ENCODE measurements around the gene CEP72.
A peak's percentile ranks its signal among the peaks of the same experiment; 100 is the strongest.
"Not testable (repeated sequence)": the region's sequence is repeated elsewhere in the genome, so short reads cannot be mapped to it uniquely, and the experiment has no call there.

CEP72 gene

GRCh38 chr5:684751-685216 is 72.6 kb downstream of the CEP72 start:
- no peak for DNase-seq (ENCODE audit: low spot score)

- DNase-seq (ENCODE audit: low spot score): no peak
Observed at GRCh38 chr5:685262-686171, 73.4 kb downstream of the CEP72 start.

DNA sequence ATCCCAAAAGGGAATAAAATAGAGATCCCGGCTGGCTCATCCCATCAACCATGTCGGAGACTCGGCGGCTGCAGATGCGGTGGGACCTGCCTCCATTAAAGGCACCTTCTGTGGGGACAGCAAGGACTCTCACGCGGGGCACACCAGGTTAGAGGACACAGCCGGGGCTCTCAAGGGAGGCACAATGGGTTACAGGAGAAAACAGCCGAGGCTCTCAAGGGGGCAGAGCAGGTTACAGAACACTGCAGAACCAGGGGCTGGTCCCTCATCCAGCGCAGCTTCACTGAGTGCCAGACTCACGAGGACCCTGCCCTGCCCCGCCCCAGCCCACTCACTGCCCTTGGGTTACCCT is 74.0 kb downstream of the CEP72 start:
- not testable (repeated sequence) for DNase-seq (ENCODE audit: low spot score)

GRCh38 chr5:686936-687335 is 74.8 kb downstream of the CEP72 start:
- not testable (repeated sequence) for DNase-seq (ENCODE audit: low spot score)

GRCh38 chr5:688348-689010 is 76.3 kb downstream of the CEP72 start:
- DNase-seq (ENCODE audit: low spot score): not testable (repeated sequence)

DNA sequence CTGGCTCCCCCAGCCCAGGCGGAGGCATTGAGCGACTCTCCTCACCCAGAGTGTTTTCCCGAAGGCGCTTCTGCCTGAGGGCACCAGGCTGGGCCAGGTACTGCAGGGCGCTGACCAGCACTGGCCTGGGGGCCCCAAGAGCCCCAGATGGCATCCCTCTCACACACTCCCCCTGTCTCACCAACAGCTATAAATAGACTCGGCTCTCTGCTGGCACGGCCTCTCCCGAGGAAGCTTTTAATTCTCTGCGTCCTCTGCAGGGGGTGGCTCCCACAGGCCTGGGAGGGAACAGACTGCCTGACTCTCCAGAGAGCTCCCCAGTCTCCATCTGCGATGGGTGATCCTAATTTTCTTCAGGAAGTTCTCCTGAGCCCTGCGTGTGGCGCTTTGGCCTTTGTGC is 78.2 kb downstream of the CEP72 start:
- DNase-seq (ENCODE audit: low spot score): not testable (repeated sequence)

DNA sequence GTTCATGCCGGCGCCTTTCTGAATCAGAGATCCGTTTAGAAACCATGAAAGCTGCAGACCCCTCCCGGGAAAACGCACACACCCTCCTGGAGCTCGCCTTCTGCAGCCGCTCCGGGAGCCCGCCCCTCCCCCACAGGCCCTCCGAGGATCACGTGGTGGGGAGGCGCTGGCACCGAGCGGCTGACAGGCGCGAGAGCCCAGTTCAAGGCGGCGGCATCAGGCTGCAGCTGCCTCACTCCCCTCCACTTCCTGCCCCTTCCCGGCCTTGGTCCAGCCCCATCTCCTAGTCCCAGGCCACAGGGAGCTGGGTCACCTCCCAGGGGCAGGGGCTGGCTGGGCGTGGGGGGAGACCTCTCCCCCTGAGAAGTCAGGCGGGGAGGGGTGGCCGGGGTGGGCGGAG is 78.9 kb downstream of the CEP72 start:
- not testable (repeated sequence) for DNase-seq (ENCODE audit: low spot score)

DNA sequence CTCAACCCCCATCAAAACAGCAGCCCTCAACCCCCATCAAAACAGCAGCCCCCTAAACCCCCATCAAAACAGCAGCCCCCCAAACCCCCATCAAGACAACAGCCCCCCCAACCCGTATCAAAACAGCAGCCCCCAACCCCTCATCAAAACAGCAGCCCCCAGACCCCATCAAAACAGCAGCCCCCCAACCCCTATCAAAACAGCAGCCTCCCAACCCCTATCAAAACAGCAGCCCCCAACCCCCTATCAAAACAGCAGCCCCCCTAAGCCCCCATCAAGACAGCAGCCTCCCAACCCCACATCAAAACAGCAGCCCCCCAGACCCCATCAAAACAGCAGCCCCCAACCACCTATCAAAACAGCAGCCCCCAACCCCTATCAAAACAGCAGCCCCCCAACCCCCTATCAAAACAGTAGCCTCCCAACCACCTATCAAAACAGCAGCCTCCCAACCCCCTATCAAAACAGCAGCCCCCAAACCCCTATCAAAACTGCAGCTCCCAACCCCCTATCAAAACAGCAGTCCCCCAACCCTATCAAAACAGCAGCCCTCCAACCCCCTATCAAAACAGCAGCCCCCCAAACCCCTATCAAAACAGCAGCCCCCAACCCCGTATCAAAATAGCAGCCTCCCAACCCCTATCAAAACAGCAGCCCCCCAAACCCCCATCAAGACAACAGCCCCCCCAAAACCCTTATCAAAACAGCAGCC is 79.8 kb downstream of the CEP72 start:
- no peak for DNase-seq (ENCODE audit: low spot score)

DNA sequence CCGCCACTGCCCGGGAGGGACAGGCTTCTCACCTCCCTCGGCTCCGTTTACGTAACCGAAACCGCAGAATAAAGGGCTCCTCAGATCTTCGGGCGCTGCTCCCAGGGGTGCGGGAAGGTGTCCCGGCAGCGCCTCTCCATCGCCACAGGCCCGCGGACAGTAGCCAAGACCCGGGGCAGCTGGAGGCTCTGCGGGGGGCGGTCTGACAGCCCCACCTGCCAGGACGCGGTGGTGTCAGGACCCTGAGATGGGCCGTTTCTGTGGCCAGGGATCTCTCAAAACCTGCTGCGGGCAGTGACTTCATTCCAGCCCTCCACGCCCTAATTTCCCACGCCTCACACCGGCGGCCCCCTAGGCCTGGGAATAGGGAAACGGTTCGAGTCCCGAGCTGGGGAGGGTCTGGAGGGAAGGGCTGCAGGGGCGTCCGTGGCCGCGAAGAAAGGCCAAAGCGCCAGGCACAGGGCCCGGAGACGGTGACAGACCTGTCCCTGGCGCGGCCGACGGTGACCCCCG is 80.4 kb downstream of the CEP72 start:
- DNase-seq (ENCODE audit: low spot score): not testable (repeated sequence)

DNA sequence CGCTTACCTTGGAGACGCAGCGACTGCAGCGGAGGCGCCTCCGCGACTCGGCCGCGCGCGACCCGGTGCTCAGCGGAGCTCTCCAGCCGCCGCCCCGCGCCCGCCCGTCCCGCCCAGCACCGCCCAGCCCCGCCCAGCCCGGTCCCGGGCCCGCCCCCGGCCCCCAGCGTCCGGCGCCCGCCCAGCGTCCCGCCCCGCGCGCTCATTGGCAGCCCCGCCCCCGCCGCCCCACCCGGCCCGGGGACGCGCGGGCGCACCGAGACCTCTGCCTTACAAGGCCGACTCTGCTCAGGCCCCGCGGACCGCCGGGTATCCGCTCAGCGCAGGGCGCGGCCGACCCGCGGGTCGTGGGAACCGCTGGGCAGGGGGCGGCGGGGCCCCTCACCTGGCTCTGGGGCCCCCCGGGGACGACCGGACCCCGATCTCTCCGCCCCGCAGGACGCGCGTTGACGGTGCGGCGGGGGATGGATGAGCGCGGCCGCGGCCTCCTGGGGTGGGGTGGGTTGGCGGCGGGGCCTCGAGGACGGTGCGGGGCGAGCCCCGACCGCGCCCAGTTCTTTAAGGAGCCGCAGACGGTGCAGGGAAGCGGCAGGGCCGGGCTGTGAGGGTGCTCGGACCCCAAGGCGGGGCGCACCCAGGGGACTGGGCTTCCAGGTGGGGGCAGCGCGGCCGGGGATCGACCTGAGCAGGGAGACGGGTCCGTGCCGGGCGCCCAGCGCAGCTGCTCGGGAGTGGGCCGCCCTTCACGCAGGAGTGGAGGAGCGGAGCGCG is 81.3 kb downstream of the CEP72 start, which contains the start of gene TPPP:
Gene TPPP, minus strand, starts transcription at position 82 of the 771 bp plus-strand sequence. CDS start 15,292 bp downstream, outside the sequence.
- peak; percentile 66 for DNase-seq (ENCODE audit: low spot score)

GRCh38 chr5:694042-694431 is 81.9 kb downstream of the CEP72 start:
- DNase-seq (ENCODE audit: low spot score): not testable (repeated sequence)

- not testable (repeated sequence) for DNase-seq (ENCODE audit: low spot score)
Observed at GRCh38 chr5:695475-695874, 83.3 kb downstream of the CEP72 start.

DNA sequence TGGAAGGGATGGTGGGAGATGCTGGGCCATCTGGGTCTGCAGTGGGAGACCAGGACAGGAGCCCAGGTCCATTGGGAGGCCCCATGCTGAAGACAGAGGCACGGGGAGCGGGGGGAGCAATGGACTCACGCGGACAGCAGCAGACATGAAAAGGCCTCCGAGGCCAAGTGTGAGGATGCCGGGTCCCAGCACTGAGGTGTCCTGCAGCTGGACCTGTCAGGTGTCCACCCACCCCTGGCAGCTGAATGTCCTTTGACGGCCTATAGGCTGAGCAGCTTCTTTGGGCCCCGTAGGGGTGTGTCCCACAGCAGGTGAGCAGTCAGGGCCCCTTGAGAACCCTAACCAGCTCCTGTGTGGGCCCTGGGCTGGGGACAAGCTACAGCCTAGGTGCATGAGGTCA is 84.1 kb downstream of the CEP72 start:
- not testable (repeated sequence) for DNase-seq (ENCODE audit: low spot score)

- DNase-seq (ENCODE audit: low spot score): not testable (repeated sequence)
Observed at GRCh38 chr5:696753-697702, 84.9 kb downstream of the CEP72 start.
